PFSK-1 (cell line): Measurements from ENCODE around the gene NARS2.

Experiments
- POLR2AphosphoS5 ChIP-seq: IDR thresholded peaks from 2 replicates; pipeline ENCODE4 v1.6.1; 2012; ENCODE audit warnings: low read depth, mild to moderate bottlenecking, control low read depth, low read length, moderate library complexity
- REST ChIP-seq, 2 experiments: IDR thresholded peaks; 2 replicates each; pipeline versions ENCODE4 v1.6.1 to v1.8.0; 2011 to 2012; ENCODE audit warnings: low read depth in 2 of 2, low read length in 2 of 2, control low read depth in 1 of 2, inconsistent platforms in 1 of 2, mild to moderate bottlenecking in 1 of 2, moderate library complexity in 1 of 2; ENCODE audit not compliant: insufficient read depth in 1 of 2
- TAF1 ChIP-seq: IDR thresholded peaks from 2 replicates; pipeline ENCODE4 v1.6.1; 2012; ENCODE audit warnings: low read length, control low read depth, borderline replicate concordance; ENCODE audit not compliant: insufficient read depth

- no peak for TF ChIP-seq TAF1
- no peak for TF ChIP-seq REST (IDR thresholded peaks at IDR 0.05; ENCODE audit: insufficient read depth in 1 of 2, low read depth in 2 of 2, low read length in 2 of 2)
- TF ChIP-seq POLR2AphosphoS5, result no peak
These were observed 81.2 kb downstream of the NARS2 start for GRCh38 chr11:78493413-78493975.
